Panc1 (cell line): Measurements from ENCODE around the gene TRIM62. TPM values are rescaled to one million over a fixed set of nuclear protein-coding genes. Genes with fewer than 3 reads are reported as not detected.

ENCODE experiments used
- ATAC-seq: fragments of 200-7000 bp; cut with Tn5 transposase; 2 replicates; pipeline ENCODE4 v1.9.1; 2020; ENCODE audit warnings: mild to moderate bottlenecking, moderate library complexity
- BruUV-seq: library from RNA; stranded (reverse); fragments of 400-500 nt; replicated peaks from 2 replicates; lab custom pipeline; 2021; lab: Mats Ljungman, UMichigan
- CTCF ChIA-PET: fragments of 300-600 bp; sonication (Branson Sonifier 250); formaldehyde crosslinking; loops from one replicate; lab custom pipeline; 2022; ENCODE audit warnings: antibody characterized with exemption; lab: Charles Lee
- POLR2A ChIA-PET: fragments of 300-600 bp; sonication (Branson Sonifier 250); formaldehyde crosslinking; loops from one replicate; lab custom pipeline; 2022; ENCODE audit warnings: antibody characterized with exemption; lab: Charles Lee
- DNase-seq: peaks from one replicate; pipeline ENCODE4 v3.0.0-alpha.2; 2010; ENCODE audit warnings: low read depth, low spot score
- H3K27ac ChIP-seq: 2 replicates; pipeline ENCODE4 v1.5.1; 2011; ENCODE audit warnings: mild to moderate bottlenecking, low read length, inconsistent platforms
- H3K27me3 ChIP-seq: fragments of 200-500 bp; sonication (Bioruptor generic); 2 replicates; pipeline ENCODE4 v1.6.0; 2014; ENCODE audit warnings: low read length, inconsistent platforms; ENCODE audit not compliant: control insufficient read depth, insufficient read depth
- H3K36me3 ChIP-seq: fragments of 200-500 bp; sonication (Bioruptor generic); 2 replicates; pipeline ENCODE4 v1.5.1; 2014; ENCODE audit warnings: inconsistent platforms, mild to moderate bottlenecking, low read length, moderate library complexity; ENCODE audit not compliant: control insufficient read depth, insufficient read depth
- H3K4me1 ChIP-seq: 2 replicates; pipeline ENCODE4 v1.5.1; 2011; ENCODE audit warnings: inconsistent platforms, mild to moderate bottlenecking, low read length, moderate library complexity; ENCODE audit not compliant: control insufficient read depth, insufficient read depth
- H3K4me3 ChIP-seq, 2 experiments: 2 replicates each; pipeline ENCODE4 v1.5.1; 2011 to 2012; ENCODE audit warnings: low read depth in 2 of 2, low read length in 2 of 2, mild to moderate bottlenecking in 2 of 2, inconsistent platforms in 1 of 2, moderate library complexity in 1 of 2
- H3K9me3 ChIP-seq: fragments of 200-500 bp; sonication (Bioruptor generic); 2 replicates; pipeline ENCODE4 v1.5.1; 2014; ENCODE audit warnings: low read depth, mild to moderate bottlenecking, inconsistent platforms, low read length, moderate library complexity; ENCODE audit not compliant: control insufficient read depth, insufficient read depth
- CTCF ChIP-seq: fragments of 450-650 bp; IDR thresholded peaks from 2 replicates; pipeline ENCODE4 v1.5.1; 2017; ENCODE audit warnings: mild to moderate bottlenecking
- POLR2AphosphoS5 ChIP-seq: IDR thresholded peaks from 2 replicates; pipeline ENCODE4 v1.6.1; 2012; ENCODE audit warnings: mild to moderate bottlenecking, low read depth, low read length, moderate library complexity
- REST ChIP-seq, 2 experiments: IDR thresholded peaks; 2 replicates each; pipeline ENCODE4 v1.6.1; 2011 to 2012; ENCODE audit warnings: low read depth in 2 of 2, control low read depth in 1 of 2, low read length in 1 of 2, mild to moderate bottlenecking in 1 of 2, moderate library complexity in 1 of 2; ENCODE audit not compliant: insufficient read depth in 1 of 2
- SIN3A ChIP-seq: IDR thresholded peaks from 2 replicates; pipeline ENCODE4 v1.6.1; 2012; ENCODE audit warnings: low read depth, mild to moderate bottlenecking, low read length, moderate library complexity, borderline replicate concordance; ENCODE audit not compliant: insufficient read depth
- TCF7L2 ChIP-seq: IDR thresholded peaks from 2 replicates; pipeline ENCODE4 v1.6.1; 2011; ENCODE audit warnings: mild to moderate bottlenecking, low read depth, low read length, inconsistent platforms
- in situ Hi-C: cut with HindIII; loops from 2 replicates; pipeline ENCODE4 v1.10.0; 2016; ENCODE audit warnings: low sequenced_read_pairs, low pct_unique_long_range_greater_than_20kb
- intact Hi-C: fragments of 100-400 bp; cut with micrococcal nuclease; formaldehyde crosslinking; loops from one replicate; pipeline ENCODE4 v1.10.0; 2022; ENCODE audit not compliant: unreplicated experiment
- total RNA-seq: library from RNA; stranded (reverse); gene quantifications from one replicate; pipeline ENCODE4 v1.2.1, GENCODE V29; 2021; ENCODE audit not compliant: unreplicated experiment

The TRIM62 gene
- total RNA-seq, 1 experiment from 2014 or later = 7.4 TPM

DNA sequence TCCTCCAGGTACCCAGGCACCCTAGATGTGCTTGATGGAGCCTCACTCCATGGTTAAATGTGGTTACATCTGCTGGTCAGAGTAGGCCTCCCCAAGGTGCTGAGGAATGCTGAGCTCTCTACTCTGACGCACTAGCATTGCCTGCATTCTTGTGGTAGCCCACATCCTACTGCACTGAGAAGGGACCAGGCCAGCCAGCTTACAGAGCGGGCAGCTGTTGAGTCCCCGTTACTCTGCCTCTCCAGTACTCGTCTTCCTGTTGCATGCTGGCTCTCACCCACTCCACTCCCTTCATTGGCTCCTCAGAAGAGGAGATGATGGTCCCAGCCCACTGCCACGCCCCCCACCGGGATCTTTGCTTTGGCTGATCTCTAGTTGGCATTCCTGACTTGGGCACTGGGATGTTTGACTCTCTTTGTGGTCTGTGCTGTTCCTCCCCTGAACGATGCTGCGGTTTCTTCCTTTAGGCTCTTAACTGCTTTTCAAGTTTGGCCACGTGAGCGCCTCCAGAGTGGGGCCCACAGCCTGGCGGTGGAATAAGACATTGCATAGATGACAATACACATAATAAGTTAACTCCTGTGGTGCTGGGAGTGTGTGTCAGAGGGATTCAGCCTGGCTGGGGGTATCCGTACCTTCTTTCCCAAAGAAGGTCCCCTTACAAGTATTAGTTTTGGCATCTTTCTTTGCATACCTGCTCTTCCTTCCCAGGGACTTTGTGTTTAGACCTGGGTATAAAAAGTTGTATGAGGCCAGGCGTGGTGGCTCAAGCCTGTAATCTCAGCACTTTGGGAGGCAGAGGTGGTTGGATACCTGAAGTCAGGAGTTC, 82.3 kb downstream of the TRIM62 start:
- H3K27me3 ChIP-seq = no peaks in the 10 kb centered on the region
- H3K36me3 ChIP-seq = no peaks in the 10 kb centered on the region
- ChIA-PET CTCF (interaction anchor here (1.0 kb wide), 1 partner anchor 27 kb away, joined by 8 read pairs; no protein-coding TSS in a partner anchor), POLR2A (interaction anchor here (0.5 to 0.7 kb wide), 2 partner anchors 24 to 243 kb away, joined by 3 to 6 read pairs; no protein-coding TSS in a partner anchor)
- no peaks in the 10 kb centered on the region for H3K9me3 ChIP-seq
- in situ Hi-C loops (no loop called here), intact Hi-C loops (loop anchor here (10.0 kb wide), 1 partner anchor 265 kb away; no protein-coding TSS in a partner anchor)
- 0 out of 2 replicates have a peak, but pooled peaks cover 7% of the 10 kb centered on the region for H3K4me1 ChIP-seq
- peak; percentile 83 for DNase-seq
- peak overlapping the region; percentile 40 for H3K27ac ChIP-seq
- no peak overlapping the region for H3K4me3 ChIP-seq
- TF ChIP-seq POLR2AphosphoS5 (peak; percentile 48; the same call in 1 of the 2 replicates), SIN3A (no peak)
- no TSS peak for BruUV-seq
- peak; percentile 97 for ATAC-seq

GRCh38 chr1:33098371-33098770, 83.5 kb downstream of the TRIM62 start:
- ChIA-PET CTCF (no interaction called here), POLR2A (no interaction called here)
- no TSS peak for BruUV-seq
- Histone ChIP-seq H3K4me1 (0 out of 2 replicates have a peak, but pooled peaks cover 7% of the 10 kb centered on the region), H3K36me3 (no peaks in the 10 kb centered on the region), H3K27ac (peak overlapping the region; percentile 40), H3K9me3 (no peaks in the 10 kb centered on the region), H3K27me3 (no peaks in the 10 kb centered on the region), H3K4me3 (no peak overlapping the region)
- ATAC-seq = no peak
- intact Hi-C loops (loop anchor here (10.0 kb wide), 1 partner anchor 266 kb away; no protein-coding TSS in a partner anchor), in situ Hi-C loops (no loop called here)
- DNase-seq = no peak
- no peak for TF ChIP-seq TCF7L2
- no peak for TF ChIP-seq SIN3A
- no peak for TF ChIP-seq REST (IDR thresholded peaks at IDR 0.05; ENCODE audit: insufficient read depth in 1 of 2, low read depth in 2 of 2, low read length in 1 of 2)
- no peak for TF ChIP-seq POLR2AphosphoS5
- no peak for TF ChIP-seq CTCF
